Ramos (cell line): Measurements from ENCODE around the gene DLG2.

Source experiments
- in situ Hi-C: fragments of 300-500 bp; cut with MboI; formaldehyde crosslinking; loops from one replicate; pipeline ENCODE4 v1.14.3; 2022; ENCODE audit warnings: low sequenced_read_pairs; ENCODE audit not compliant: unreplicated experiment

DLG2 gene

GRCh38 chr11:84137505-84137904 lies 1489.6 kb downstream of the DLG2 start:
- in situ Hi-C loops = no loop called here

DNA sequence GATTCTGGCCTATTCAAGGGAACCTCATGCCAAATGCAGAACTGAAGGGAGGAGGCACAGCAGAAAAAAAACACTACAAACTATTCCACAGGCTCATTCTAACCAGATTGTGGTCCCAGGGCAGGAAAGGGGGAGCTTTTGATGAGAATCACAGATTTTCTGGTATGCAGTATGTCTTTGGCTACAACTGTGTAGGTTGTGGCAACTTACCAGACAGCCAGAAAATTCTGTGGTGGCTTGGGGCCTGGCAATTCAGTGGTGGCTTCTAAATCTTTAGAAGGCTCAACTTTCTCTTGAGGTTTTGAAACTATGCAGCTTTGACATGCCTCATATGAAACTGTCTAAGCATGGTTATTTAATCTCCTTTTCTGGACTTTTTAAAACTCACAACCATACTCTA lies 1490.2 kb downstream of the DLG2 start:
- in situ Hi-C loops = no loop called here

DNA sequence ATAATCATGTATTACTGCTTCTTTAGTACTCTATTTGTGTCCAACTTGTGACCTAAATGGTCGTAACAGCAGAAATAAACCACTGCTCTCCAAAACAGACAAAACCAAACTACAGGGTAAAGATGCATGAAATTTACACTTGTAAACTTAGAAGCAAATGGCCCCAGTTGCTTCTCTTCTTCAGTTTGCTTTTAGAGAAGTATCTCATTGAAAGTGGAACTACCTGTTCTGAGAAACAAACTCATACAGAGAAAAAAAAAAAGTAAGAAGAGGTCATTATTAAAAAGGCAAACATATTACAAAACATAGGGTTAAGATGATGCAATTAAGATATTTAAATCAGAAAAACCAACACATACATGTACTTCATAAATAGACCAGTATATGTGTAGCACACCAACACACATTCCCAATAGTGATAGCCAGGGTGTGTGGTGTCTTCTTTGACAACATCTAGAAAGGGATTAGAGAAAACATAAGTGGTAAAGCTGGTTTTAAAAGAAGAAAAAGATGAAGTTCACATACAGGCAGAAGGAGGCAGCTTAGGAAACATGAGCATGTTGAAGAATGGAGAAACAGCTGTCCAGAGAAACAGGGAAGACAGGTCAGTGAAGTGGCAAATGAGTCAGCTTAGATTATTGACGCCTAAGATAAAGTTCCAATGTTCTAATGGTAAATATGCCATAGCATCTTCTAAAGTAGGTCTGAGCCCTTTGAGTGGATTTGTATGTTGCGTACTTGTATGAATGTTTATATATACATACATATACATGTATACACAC lies 1496.3 kb downstream of the DLG2 start:
- in situ Hi-C loops = no loop called here

- in situ Hi-C loops = no loop called here
These were observed 1497.1 kb downstream of the DLG2 start for GRCh38 chr11:84129961-84130576.

- in situ Hi-C loops = no loop called here
These were observed 1498.3 kb downstream of the DLG2 start for GRCh38 chr11:84128840-84129239.

GRCh38 chr11:84117394-84117793 lies 1509.8 kb downstream of the DLG2 start:
- in situ Hi-C loops = no loop called here

- in situ Hi-C loops = no loop called here
These were observed 1520.6 kb downstream of the DLG2 start for GRCh38 chr11:84106541-84106940.

GRCh38 chr11:84105148-84105547 lies 1522.0 kb downstream of the DLG2 start:
- in situ Hi-C loops = no loop called here

DNA sequence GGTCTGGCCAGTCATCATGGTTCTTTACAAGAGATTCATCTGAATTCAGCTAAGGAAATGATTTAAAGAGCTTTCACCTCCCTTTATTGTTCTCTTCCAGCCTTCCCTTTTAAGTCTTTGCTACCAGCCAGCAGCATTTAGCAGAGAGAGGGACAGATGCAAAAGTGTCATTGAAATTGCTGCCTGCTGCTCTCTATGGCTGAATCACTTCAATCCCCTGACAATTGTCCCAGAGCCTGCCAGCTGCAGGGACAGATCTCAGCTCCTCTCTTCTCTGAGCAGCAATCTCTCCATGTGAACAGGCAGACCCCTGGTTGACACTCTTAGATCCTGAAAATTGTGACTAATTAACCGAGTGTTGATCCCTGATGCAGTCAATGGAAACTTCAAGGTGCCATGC lies 1524.0 kb downstream of the DLG2 start:
- in situ Hi-C loops = no loop called here

DNA sequence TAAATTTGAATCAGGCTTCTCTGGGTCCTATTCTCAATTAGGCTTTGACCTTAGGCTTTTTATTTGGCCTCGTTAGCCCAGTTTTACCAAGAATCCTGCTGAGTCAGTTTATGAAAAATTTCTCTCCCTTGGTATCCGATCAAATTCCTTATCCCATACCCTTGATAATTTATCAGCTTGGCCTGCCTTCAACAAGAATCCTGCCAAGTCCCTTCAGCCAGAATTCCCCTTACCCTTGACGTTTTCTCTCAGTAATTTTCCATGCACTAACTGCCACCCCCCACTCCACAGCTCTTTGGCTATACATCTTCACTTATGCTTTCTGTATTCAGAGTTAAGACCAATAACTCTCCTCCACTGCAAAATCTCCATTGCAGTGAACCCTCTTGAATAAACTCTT lies 1530.0 kb downstream of the DLG2 start:
- in situ Hi-C loops = no loop called here

DNA sequence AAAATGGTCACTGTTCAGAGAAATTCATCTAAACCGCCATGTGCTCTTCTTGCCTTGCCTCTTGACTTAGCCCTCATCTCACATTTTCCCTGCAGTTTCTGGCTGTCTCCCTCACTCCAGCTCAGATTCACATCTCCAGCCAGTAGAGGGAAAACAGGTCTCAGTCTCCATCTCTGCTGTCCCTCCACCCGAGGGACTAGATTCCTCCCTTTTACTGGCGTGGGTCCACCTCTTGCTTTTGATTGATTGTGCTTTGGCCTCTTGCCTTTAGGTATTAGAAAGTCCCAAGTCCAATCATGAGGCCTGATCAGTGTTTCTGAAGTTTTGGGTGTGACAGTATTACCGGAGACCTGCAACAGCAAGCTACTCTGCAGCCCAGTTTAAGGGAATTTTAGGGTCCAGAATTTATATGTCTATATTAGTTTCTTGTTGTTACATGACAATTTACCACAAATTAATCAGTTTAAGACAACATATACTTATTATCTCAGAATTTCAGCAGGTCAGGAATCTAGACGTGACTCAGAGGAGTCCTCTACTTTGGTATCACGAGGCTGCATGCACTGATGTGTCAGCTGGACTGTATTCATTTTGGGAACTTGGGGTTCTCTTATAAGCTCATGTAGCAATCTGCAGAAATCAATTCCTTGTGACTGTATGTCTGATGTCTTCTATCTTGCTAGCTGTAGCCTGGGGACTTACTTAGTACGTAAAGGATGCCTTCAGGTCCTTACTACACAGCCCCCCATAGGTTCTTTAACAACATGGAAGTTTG lies 1535.7 kb downstream of the DLG2 start:
- in situ Hi-C loops = no loop called here

DNA sequence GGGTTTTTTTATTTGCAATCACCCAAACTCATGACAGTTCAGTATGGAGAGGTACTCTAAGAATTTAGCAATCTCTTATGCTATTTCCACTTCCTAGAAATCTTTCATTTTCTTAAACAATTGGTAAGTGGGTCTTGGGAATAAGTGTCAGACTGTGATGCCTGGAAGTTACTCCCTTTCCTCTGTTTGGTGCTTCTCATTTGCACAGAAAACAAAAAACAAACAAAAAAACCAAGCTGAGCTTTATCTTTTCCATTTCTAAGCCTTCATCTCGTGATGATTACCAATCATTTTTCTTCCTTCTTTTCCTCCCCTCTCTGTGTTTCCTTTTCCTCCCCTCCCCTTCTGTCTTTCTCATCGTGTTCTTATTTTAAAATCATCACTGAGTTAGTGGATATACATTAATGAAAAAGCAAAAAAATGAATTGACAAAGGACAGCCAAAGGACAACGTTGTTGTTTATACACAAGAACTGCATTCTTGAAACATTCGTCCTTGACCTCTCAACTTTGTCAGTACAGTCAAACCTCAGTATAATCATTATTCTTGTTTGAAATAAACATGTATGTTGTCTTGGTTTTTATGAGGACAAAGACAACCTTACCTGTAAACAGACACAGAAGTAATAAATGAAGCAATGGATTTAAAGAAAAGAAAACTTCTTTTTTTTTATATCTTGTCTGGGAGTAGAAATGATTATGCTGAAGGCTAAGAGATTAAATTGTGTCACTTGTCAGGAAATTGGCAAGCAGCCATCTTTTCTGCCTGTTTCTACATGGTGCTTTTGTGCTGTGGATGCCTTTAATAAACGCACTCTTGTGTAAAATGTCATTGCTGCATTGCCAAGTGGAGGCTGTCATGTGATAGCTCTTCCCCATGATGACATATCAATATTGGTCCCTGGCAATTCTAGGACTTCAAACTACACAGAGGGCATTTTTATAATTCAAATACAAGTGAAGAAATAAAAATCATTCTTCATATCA lies 1537.8 kb downstream of the DLG2 start:
- in situ Hi-C loops = no loop called here

DNA sequence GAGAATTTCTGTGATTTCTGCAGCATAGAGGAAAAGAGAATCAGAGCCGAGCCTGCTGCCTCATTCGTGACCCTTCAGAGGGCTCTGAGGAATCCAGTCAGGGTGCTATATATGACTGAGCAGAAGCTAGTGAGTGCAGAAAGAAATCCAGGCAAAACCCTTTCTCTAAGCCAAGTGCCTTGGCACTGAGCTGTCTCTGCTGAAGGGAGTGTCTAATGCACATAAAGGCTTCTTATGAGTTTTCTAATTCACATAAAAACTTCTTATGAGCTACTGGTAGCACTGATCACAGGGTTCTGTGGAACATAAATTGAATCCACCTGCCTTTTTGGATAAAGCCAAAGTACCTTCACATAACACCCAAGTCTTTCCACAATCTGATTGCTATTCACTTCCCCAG lies 1555.3 kb downstream of the DLG2 start:
- in situ Hi-C loops = no loop called here

- in situ Hi-C loops = no loop called here
These were observed 1558.1 kb downstream of the DLG2 start for GRCh38 chr11:84069048-84069447.

DNA sequence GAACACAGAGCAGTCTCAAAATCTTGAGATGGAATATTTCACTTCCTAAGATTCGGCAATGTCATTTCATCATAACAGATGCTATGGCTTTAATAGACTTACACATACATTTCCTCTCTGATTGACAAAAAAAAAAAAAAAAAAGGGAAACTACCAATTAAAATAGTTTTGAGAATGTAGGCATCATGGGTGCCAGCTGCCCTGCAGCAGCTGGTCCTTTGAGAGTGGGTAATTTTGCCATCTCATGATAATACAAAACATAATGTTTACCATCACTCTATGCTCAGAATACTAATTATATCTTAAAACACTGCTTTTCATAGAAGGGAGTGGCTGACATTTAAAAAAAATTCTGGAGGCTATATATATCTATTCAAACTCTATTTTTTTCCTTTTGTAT lies 1565.4 kb downstream of the DLG2 start:
- in situ Hi-C loops = no loop called here

GRCh38 chr11:84056653-84057376 lies 1570.3 kb downstream of the DLG2 start:
- in situ Hi-C loops = no loop called here

DNA sequence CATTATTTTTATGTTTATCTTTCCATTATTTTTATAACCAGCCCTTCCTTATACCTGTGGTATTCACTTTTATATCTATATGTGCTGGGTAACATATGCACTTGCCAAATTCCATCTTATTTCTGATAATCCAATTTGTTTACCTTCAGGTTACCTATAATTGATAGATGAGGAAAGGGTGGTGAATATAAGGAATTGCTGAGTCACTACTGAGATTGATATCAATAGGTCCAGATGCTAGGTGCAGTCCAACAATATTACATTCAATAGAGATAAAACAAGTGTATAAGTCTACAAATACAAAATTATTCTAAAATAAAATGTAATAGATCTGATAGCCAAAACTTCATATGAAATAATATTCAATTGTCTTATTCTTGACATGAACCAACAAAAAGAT lies 1582.0 kb downstream of the DLG2 start:
- in situ Hi-C loops = no loop called here

GRCh38 chr11:84044706-84045105 lies 1582.4 kb downstream of the DLG2 start:
- in situ Hi-C loops = no loop called here

- in situ Hi-C loops = no loop called here
These were observed 1590.4 kb downstream of the DLG2 start for GRCh38 chr11:84036664-84037194.
